Astrocyte (in vitro differentiated cells and primary cell): Measurements from ENCODE around the gene TGIF2LX.
"Not testable (repeated sequence)": the region's sequence is repeated elsewhere in the genome, so short reads cannot be mapped to it uniquely, and the experiment has no call there.

Experiments
- EZH2 ChIP-seq: IDR thresholded peaks from 2 replicates; pipeline ENCODE4 v1.6.1; 2012; ENCODE audit warnings: mild to moderate bottlenecking, low read length, inconsistent platforms; ENCODE audit not compliant: insufficient read depth
- TF ChIP-seq, protein P1 (sequence below): IDR thresholded peaks from 2 replicates; pipeline ENCODE4 v1.5.1; 2011; ENCODE audit warnings: low read depth, mild to moderate bottlenecking, inconsistent platforms, low read length, moderate library complexity; ENCODE audit not compliant: insufficient read depth

DNA sequence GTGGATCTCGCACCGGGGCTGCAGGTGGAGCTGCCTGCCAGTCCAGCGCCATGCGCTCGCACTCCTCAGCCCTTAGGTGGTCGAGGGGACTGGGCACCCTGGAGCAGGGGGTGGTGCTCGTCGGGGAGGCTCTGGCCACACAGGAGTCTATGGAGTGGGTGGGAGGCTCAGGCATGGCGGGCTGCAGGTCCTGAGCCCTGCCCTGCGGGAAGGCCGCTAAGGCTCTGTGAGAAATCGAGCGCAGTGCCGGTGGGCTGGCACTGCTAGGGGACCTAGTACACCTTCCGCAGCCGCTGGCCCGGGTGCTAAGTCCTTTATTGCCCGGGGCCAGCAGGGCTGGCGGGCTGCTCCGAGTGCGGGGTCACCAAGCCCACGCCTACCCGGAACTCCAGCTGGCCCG, 43.9 kb downstream of the TGIF2LX start:
- TF ChIP-seq EZH2 = not testable (repeated sequence)
- TF ChIP-seq, protein P1, sequence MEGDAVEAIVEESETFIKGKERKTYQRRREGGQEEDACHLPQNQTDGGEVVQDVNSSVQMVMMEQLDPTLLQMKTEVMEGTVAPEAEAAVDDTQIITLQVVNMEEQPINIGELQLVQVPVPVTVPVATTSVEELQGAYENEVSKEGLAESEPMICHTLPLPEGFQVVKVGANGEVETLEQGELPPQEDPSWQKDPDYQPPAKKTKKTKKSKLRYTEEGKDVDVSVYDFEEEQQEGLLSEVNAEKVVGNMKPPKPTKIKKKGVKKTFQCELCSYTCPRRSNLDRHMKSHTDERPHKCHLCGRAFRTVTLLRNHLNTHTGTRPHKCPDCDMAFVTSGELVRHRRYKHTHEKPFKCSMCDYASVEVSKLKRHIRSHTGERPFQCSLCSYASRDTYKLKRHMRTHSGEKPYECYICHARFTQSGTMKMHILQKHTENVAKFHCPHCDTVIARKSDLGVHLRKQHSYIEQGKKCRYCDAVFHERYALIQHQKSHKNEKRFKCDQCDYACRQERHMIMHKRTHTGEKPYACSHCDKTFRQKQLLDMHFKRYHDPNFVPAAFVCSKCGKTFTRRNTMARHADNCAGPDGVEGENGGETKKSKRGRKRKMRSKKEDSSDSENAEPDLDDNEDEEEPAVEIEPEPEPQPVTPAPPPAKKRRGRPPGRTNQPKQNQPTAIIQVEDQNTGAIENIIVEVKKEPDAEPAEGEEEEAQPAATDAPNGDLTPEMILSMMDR = not testable (repeated sequence)
